Neural progenitor cell (in vitro differentiated cells): Measurements from ENCODE around the gene ITSN1. TPM values are rescaled to one million over a fixed set of nuclear protein-coding genes. Genes with fewer than 3 reads are reported as not detected.

Experiments
- DNase-seq: peaks from one replicate; pipeline ENCODE4 v3.0.0-alpha.2; 2016; ENCODE audit warnings: low spot score
- H2AFZ ChIP-seq: fragments of 200-600 bp; sonication (generic); replicated peaks from 2 replicates; pipeline ENCODE4 v1.6.1; 2016; ENCODE audit warnings: antibody characterized with exemption
- H3F3A ChIP-seq: fragments of 200-600 bp; sonication (generic); 2 replicates; pipeline ENCODE4 v1.6.1; 2016; ENCODE audit warnings: antibody characterized with exemption, low read depth
- H3K27ac ChIP-seq: fragments of 200-600 bp; sonication (generic); 2 replicates; pipeline ENCODE4 v1.5.1; 2016; ENCODE audit warnings: mild to moderate bottlenecking
- H3K27me3 ChIP-seq: fragments of 200-600 bp; sonication (generic); 2 replicates; pipeline ENCODE4 v1.6.1; 2016; ENCODE audit warnings: mild to moderate bottlenecking, moderate library complexity
- H3K36me3 ChIP-seq: fragments of 200-600 bp; sonication (generic); 2 replicates; pipeline ENCODE4 v1.5.1; 2016
- H3K4me1 ChIP-seq: fragments of 200-600 bp; sonication (generic); 2 replicates; pipeline ENCODE4 v1.6.1; 2016; ENCODE audit warnings: mixed run types
- H3K4me2 ChIP-seq: fragments of 200-600 bp; sonication (generic); 2 replicates; pipeline ENCODE4 v1.6.1; 2016
- H3K4me3 ChIP-seq: fragments of 200-600 bp; sonication (generic); 2 replicates; pipeline ENCODE4 v1.5.1; 2016
- H3K79me2 ChIP-seq: fragments of 200-600 bp; sonication (generic); 2 replicates; pipeline ENCODE4 v1.6.1; 2016; ENCODE audit warnings: low read depth
- H3K9ac ChIP-seq: fragments of 200-600 bp; sonication (generic); 2 replicates; pipeline ENCODE4 v1.6.1; 2016
- H3K9me3 ChIP-seq: fragments of 200-600 bp; sonication (generic); 2 replicates; pipeline ENCODE4 v1.5.1; 2016; ENCODE audit warnings: low read depth
- H4K20me1 ChIP-seq: fragments of 200-600 bp; sonication (generic); 2 replicates; pipeline ENCODE4 v1.6.1; 2016; ENCODE audit warnings: low read depth
- H3K27ac Mint-ChIP-seq: 3 replicates; pipeline ENCODE4 v1.8.0; 2021; ENCODE audit warnings: mixed read lengths
- H3K27me3 Mint-ChIP-seq: 2 replicates; pipeline ENCODE4 v1.8.0; 2022; ENCODE audit warnings: low read depth, mild to moderate bottlenecking, inconsistent platforms, moderate library complexity, mixed read lengths; ENCODE audit not compliant: insufficient read depth
- H3K36me3 Mint-ChIP-seq: 3 replicates; pipeline ENCODE4 v1.8.0; 2021; ENCODE audit warnings: mixed read lengths
- H3K4me1 Mint-ChIP-seq: 3 replicates; pipeline ENCODE4 v1.8.0; 2021; ENCODE audit warnings: mixed read lengths
- H3K4me3 Mint-ChIP-seq: 3 replicates; pipeline ENCODE4 v1.8.0; 2021; ENCODE audit warnings: mild to moderate bottlenecking, moderate library complexity, mixed read lengths
- H3K9me3 Mint-ChIP-seq: 3 replicates; pipeline ENCODE4 v1.8.0; 2020; ENCODE audit warnings: mixed read lengths
- EZH2 ChIP-seq: fragments of 200-600 bp; sonication (generic); IDR thresholded peaks from 2 replicates; pipeline ENCODE4 v1.6.1; 2017; ENCODE audit warnings: antibody characterized with exemption, mild to moderate bottlenecking, moderate library complexity
- EZH2phosphoT487 ChIP-seq: fragments of 200-600 bp; sonication (generic); IDR thresholded peaks from 2 replicates; pipeline ENCODE4 v1.6.1; 2017; ENCODE audit warnings: antibody characterized with exemption
- total RNA-seq: library from RNA; depleted of rRNA; stranded (reverse); fragments of >200 nt; gene quantifications from 2 replicates; pipeline ENCODE4 v1.2.3, GENCODE V29; 2015; ENCODE audit warnings: low replicate concordance
- TF ChIP-seq, protein P1 (sequence below): fragments of 200-600 bp; sonication (generic); IDR thresholded peaks from 2 replicates; pipeline ENCODE4 v1.5.1; 2017; ENCODE audit warnings: antibody characterized with exemption, mild to moderate bottlenecking

Gene ITSN1
- total RNA-seq, 1 donor from 2014 or later = 136 TPM

DNA sequence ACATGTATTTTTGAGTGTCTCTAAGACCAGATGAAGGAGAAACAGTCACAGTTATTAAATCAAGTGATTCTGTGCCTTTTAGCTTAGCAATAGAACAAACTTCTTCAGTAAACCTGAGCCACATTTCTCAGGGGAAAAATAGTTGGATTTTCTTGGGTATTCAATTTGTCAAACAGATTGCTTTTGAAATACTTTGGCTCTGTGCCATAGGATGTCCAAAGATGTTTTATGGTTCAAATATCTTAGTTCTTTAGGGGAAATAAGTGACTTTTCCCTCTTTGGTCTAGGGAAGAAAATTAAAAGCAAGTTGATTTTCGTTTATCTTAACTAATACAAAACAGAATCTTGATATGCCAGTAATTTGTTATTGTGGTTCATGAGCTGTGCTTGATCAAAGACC lies 147.4 kb downstream of the ITSN1 start:
- peaks cover 44% of the 10 kb centered on the region for H3F3A ChIP-seq
- H3K4me1 ChIP-seq = peaks cover 25% of the 10 kb centered on the region

DNA sequence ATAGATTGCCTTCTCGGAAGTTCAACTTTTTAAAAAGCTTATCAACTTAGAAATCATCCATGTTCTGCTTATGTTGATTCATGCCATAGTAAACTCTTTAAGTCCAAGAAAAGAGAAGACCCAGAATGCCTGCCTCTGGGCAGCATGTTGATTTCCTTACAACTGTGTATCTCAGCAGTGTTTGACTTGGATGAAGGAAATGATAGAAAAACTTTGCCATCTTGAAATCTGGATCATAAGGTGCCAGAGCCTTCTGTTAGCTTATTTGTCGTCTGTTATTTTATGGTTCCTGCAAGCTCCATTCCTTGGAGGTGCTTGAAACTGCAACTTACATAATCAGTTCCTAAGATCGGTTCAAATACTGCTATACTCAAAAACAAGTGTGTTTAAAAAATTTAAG lies 148.8 kb downstream of the ITSN1 start:
- H3K9me3 ChIP-seq = no peaks in the 10 kb centered on the region
- H3K27me3 ChIP-seq = no peaks in the 10 kb centered on the region
- H3K79me2 ChIP-seq = peaks cover 4% of the 10 kb centered on the region
- peaks cover 28% of the 10 kb centered on the region for H3K36me3 Mint-ChIP-seq
- H4K20me1 ChIP-seq = peaks cover 7% of the 10 kb centered on the region
- no peaks in the 10 kb centered on the region for H3K9me3 Mint-ChIP-seq
- no peak overlapping the region for H3K4me3 Mint-ChIP-seq
- H3K36me3 ChIP-seq = peaks cover 16% of the 10 kb centered on the region
- no peak overlapping the region for H3K9ac ChIP-seq
- H3K4me1 ChIP-seq = peaks cover 27% of the 10 kb centered on the region
- no peaks in the 10 kb centered on the region for H3K4me1 Mint-ChIP-seq
- H3F3A ChIP-seq = peaks cover 44% of the 10 kb centered on the region
- no peak overlapping the region for H3K27ac ChIP-seq
- DNase-seq = no peak
- peaks cover 2% of the 10 kb centered on the region for H3K27me3 Mint-ChIP-seq
- H2AFZ ChIP-seq = no peak overlapping the region
- no peak overlapping the region for H3K4me2 ChIP-seq
- H3K27ac Mint-ChIP-seq = no peak overlapping the region
- TF ChIP-seq, protein P1, sequence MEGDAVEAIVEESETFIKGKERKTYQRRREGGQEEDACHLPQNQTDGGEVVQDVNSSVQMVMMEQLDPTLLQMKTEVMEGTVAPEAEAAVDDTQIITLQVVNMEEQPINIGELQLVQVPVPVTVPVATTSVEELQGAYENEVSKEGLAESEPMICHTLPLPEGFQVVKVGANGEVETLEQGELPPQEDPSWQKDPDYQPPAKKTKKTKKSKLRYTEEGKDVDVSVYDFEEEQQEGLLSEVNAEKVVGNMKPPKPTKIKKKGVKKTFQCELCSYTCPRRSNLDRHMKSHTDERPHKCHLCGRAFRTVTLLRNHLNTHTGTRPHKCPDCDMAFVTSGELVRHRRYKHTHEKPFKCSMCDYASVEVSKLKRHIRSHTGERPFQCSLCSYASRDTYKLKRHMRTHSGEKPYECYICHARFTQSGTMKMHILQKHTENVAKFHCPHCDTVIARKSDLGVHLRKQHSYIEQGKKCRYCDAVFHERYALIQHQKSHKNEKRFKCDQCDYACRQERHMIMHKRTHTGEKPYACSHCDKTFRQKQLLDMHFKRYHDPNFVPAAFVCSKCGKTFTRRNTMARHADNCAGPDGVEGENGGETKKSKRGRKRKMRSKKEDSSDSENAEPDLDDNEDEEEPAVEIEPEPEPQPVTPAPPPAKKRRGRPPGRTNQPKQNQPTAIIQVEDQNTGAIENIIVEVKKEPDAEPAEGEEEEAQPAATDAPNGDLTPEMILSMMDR = no peak
- TF ChIP-seq EZH2 = no peak
- TF ChIP-seq EZH2phosphoT487 = no peak
- no peak overlapping the region for H3K4me3 ChIP-seq

More for the DNA sequence above, 147.4 kb downstream of the ITSN1 start:
- Histone ChIP-seq H3K27me3 (no peaks in the 10 kb centered on the region), H3K36me3 (peaks cover 7% of the 10 kb centered on the region), H3K4me2 (no peak overlapping the region), H3K4me3 (no peak overlapping the region), H3K9ac (no peak overlapping the region), H3K79me2 (no peaks in the 10 kb centered on the region), H4K20me1 (peaks cover 7% of the 10 kb centered on the region), H3K27ac (peak overlapping the region; percentile 41), H2AFZ (no peak overlapping the region), H3K9me3 (no peaks in the 10 kb centered on the region)
- peaks cover 2% of the 10 kb centered on the region for H3K27me3 Mint-ChIP-seq
- no peaks in the 10 kb centered on the region for H3K9me3 Mint-ChIP-seq
- no peaks in the 10 kb centered on the region for H3K4me1 Mint-ChIP-seq
- H3K27ac Mint-ChIP-seq = no peak overlapping the region
- H3K36me3 Mint-ChIP-seq = peaks cover 20% of the 10 kb centered on the region
- DNase-seq = no peak
- H3K4me3 Mint-ChIP-seq = no peak overlapping the region
- TF ChIP-seq EZH2 (no peak), EZH2phosphoT487 (no peak)
- TF ChIP-seq, protein P1 = no peak

DNA sequence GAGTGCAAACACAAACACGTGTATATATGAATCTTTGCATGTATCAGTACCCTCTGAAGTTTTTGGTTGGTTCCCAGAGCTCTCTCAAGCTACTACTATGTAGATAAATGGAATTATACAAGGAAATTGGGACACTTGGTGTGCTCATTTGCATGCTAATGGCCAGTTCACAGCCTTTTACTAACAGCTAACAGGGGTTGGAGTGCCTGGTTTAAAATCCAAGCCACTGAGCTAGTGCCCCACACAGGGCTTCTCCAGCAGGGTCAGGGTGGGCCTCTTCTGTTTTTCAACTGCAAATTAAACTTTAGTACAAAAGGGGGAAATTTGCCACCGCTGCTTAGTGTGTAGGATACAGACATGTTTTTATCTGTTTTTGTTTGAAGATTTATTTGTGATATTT lies 152.3 kb downstream of the ITSN1 start:
- no peak overlapping the region for H3K4me3 Mint-ChIP-seq
- H3K4me2 ChIP-seq = no peak overlapping the region

More for the DNA sequence above, 152.3 kb downstream of the ITSN1 start:
- Histone ChIP-seq H4K20me1 (peaks cover 13% of the 10 kb centered on the region), H3K79me2 (peaks cover 4% of the 10 kb centered on the region), H3K27ac (peak overlapping the region; percentile 59), H3K27me3 (no peaks in the 10 kb centered on the region), H3K36me3 (peaks cover 18% of the 10 kb centered on the region), H3F3A (peaks cover 55% of the 10 kb centered on the region), H3K4me3 (no peak overlapping the region), H3K9ac (no peak overlapping the region), H3K9me3 (no peaks in the 10 kb centered on the region), H3K4me1 (peaks cover 27% of the 10 kb centered on the region), H2AFZ (no peak overlapping the region)
- DNase-seq = peak; percentile 16
- Mint-ChIP-seq H3K36me3 (peaks cover 43% of the 10 kb centered on the region), H3K27me3 (peaks cover 2% of the 10 kb centered on the region), H3K4me1 (peaks cover 7% of the 10 kb centered on the region), H3K27ac (no peak overlapping the region), H3K9me3 (no peaks in the 10 kb centered on the region)
- no peak for TF ChIP-seq EZH2phosphoT487
- TF ChIP-seq, protein P1 = no peak
- TF ChIP-seq EZH2 = no peak
